GDM1 (cell line): ENCODE results near the gene ZFAND3.

Experiments used
- DNase-seq: peaks from one replicate; lab custom pipeline; 2025; lab: John Stamatoyannopoulos, UW

Gene ZFAND3

GRCh38 chr6:38169977-38170526, 350.5 kb downstream of the ZFAND3 start:
- DNase-seq = no peak

- DNase-seq = no peak
Measured at GRCh38 chr6:38170666-38171355, 351.3 kb downstream of the ZFAND3 start.

GRCh38 chr6:38171997-38172738, 352.6 kb downstream of the ZFAND3 start:
- DNase-seq = no peak

GRCh38 chr6:38172739-38173410, 353.3 kb downstream of the ZFAND3 start:
- no peak for DNase-seq

- DNase-seq = no peak
Measured at GRCh38 chr6:38173909-38174308, 354.4 kb downstream of the ZFAND3 start.

- DNase-seq = no peak
Measured at GRCh38 chr6:38174315-38174714, 354.8 kb downstream of the ZFAND3 start.

- DNase-seq = no peak
Measured at GRCh38 chr6:38174806-38175495, 355.4 kb downstream of the ZFAND3 start.

- no peak for DNase-seq
Measured at GRCh38 chr6:38175786-38176185, 356.3 kb downstream of the ZFAND3 start.

GRCh38 chr6:38176797-38177751, 357.5 kb downstream of the ZFAND3 start:
- DNase-seq = no peak

- no peak for DNase-seq
Measured at GRCh38 chr6:38177882-38178583, 358.5 kb downstream of the ZFAND3 start.

- DNase-seq = no peak
Measured at GRCh38 chr6:38178584-38178886, 359.0 kb downstream of the ZFAND3 start.

GRCh38 chr6:38179300-38179699, 359.8 kb downstream of the ZFAND3 start:
- DNase-seq = no peak

- no peak for DNase-seq
Measured at GRCh38 chr6:38179794-38180430, 360.4 kb downstream of the ZFAND3 start.

- DNase-seq = no peak
Measured at GRCh38 chr6:38180586-38180985, 361.1 kb downstream of the ZFAND3 start.

GRCh38 chr6:38182426-38182825, 362.9 kb downstream of the ZFAND3 start:
- no peak for DNase-seq

GRCh38 chr6:38183856-38184584, 364.5 kb downstream of the ZFAND3 start:
- no peak for DNase-seq

GRCh38 chr6:38184585-38185080, 365.1 kb downstream of the ZFAND3 start:
- DNase-seq = no peak

- DNase-seq = no peak
Measured at GRCh38 chr6:38185244-38185643, 365.7 kb downstream of the ZFAND3 start.

GRCh38 chr6:38185752-38186151, 366.2 kb downstream of the ZFAND3 start:
- DNase-seq = no peak
